SK-N-SH (cell line): ENCODE data around the gene MAST4. TPM values are rescaled to one million over a fixed set of nuclear protein-coding genes. Genes with fewer than 3 reads are reported as not detected.

Source experiments
- CTCF ChIA-PET: fragments of 300-600, 350-600 bp; formaldehyde crosslinking; extraction: SDS; loops from one replicate; lab custom pipeline; 2021; lab: Yijun Ruan, JAX
- POLR2A ChIA-PET: fragments of 350-600 bp; sonication (Branson Sonifier 250); formaldehyde crosslinking; extraction: SDS; loops from one replicate; lab custom pipeline; 2020; ENCODE audit warnings: antibody characterized with exemption, inconsistent platforms; lab: Yijun Ruan, JAX
- DNase-seq: peaks from one replicate; pipeline ENCODE4 v3.0.0; 2012
- H2AFZ ChIP-seq: fragments of 200-600 bp; sonication (generic); 2 replicates; pipeline ENCODE4 v1.8.1; 2016; ENCODE audit warnings: antibody characterized with exemption, mild to moderate bottlenecking, low read depth
- H3F3A ChIP-seq: fragments of 200-600 bp; sonication (generic); replicated peaks from 2 replicates; pipeline ENCODE3; 2016; ENCODE audit warnings: antibody characterized with exemption, mild to moderate bottlenecking; ENCODE audit not compliant: insufficient read depth
- H3K27ac ChIP-seq, 2 experiments: fragments of 200-500 bp in 1 of 2; fragments of 200-600 bp in 1 of 2; sonication (Bioruptor generic) in 1 of 2; sonication (generic), shearing (Covaris generic) in 1 of 2; 2 replicates each; pipeline versions ENCODE4 v1.5.1 to v1.6.1; 2014 to 2016; ENCODE audit warnings: low read depth in 2 of 2, inconsistent platforms in 1 of 2, low read length in 1 of 2, mild to moderate bottlenecking in 1 of 2, mixed read lengths in 1 of 2
- H3K27me3 ChIP-seq: fragments of 200-600 bp; sonication (generic), shearing (Covaris generic); 2 replicates; pipeline ENCODE4 v1.6.1; 2016; ENCODE audit warnings: mixed run types; ENCODE audit not compliant: insufficient read depth
- H3K36me3 ChIP-seq, 2 experiments: fragments of 200-500 bp in 1 of 2; fragments of 200-600 bp in 1 of 2; sonication (Bioruptor generic) in 1 of 2; sonication (generic) in 1 of 2; replicated peaks in 1 of 2; 2 replicates each; pipeline versions ENCODE3 to v1.5.1; 2014 to 2016; ENCODE audit warnings: low read length in 1 of 2, mild to moderate bottlenecking in 1 of 2; ENCODE audit not compliant: insufficient read depth in 2 of 2, control insufficient read depth in 1 of 2
- H3K4me1 ChIP-seq, 2 experiments: fragments of 200-500 bp in 1 of 2; fragments of 200-600 bp in 1 of 2; sonication (Bioruptor generic) in 1 of 2; sonication (generic), shearing (Covaris generic) in 1 of 2; 2 replicates each; pipeline versions ENCODE4 v1.5.1 to v1.6.1; 2014 to 2016; ENCODE audit warnings: low read depth in 1 of 2, low read length in 1 of 2, mixed run types in 1 of 2; ENCODE audit not compliant: insufficient read depth in 2 of 2, control insufficient read depth in 1 of 2
- H3K4me2 ChIP-seq: fragments of 200-600 bp; sonication (generic), shearing (Covaris generic); 2 replicates; pipeline ENCODE4 v1.6.1; 2017; ENCODE audit warnings: mixed run types
- H3K4me3 ChIP-seq, 2 experiments: fragments of 200-500 bp in 1 of 2; fragments of 200-600 bp in 1 of 2; sonication (Bioruptor generic) in 1 of 2; sonication (generic), shearing (Covaris generic) in 1 of 2; 2 replicates each; pipeline versions ENCODE4 v1.5.1 to v1.8.1; 2014 to 2016; ENCODE audit warnings: low read depth in 2 of 2, inconsistent platforms in 1 of 2, low read length in 1 of 2, mild to moderate bottlenecking in 1 of 2, mixed read lengths in 1 of 2, moderate library complexity in 1 of 2
- H3K79me2 ChIP-seq: fragments of 200-600 bp; sonication (generic); 2 replicates; pipeline ENCODE4 v1.8.1; 2017; ENCODE audit warnings: mild to moderate bottlenecking; ENCODE audit not compliant: insufficient read depth
- H3K9ac ChIP-seq: fragments of 200-600 bp; sonication (generic); 2 replicates; pipeline ENCODE4 v1.6.1; 2017; ENCODE audit warnings: mixed run types
- H3K9me2 ChIP-seq: fragments of 200-600 bp; sonication (generic); 2 replicates; pipeline ENCODE4 v1.6.1; 2017; ENCODE audit warnings: mixed run types
- H3K9me3 ChIP-seq: fragments of 200-600 bp; sonication (generic); 2 replicates; pipeline ENCODE4 v1.6.1; 2017; ENCODE audit warnings: mixed run types, mild to moderate bottlenecking, moderate library complexity
- H4K20me1 ChIP-seq: fragments of 200-600 bp; sonication (generic); 2 replicates; pipeline ENCODE4 v1.6.1; 2017; ENCODE audit warnings: mild to moderate bottlenecking, mixed run types; ENCODE audit not compliant: insufficient read depth
- CTCF ChIP-seq: fragments of 200-600 bp; sonication (generic); IDR thresholded peaks from 2 replicates; pipeline ENCODE4 v1.6.1; 2017; ENCODE audit warnings: antibody characterized with exemption, mild to moderate bottlenecking, moderate library complexity
- ELF1 ChIP-seq: IDR thresholded peaks from 2 replicates; pipeline ENCODE4 v1.4.0; 2012
- GABPA ChIP-seq: IDR thresholded peaks from 2 replicates; pipeline ENCODE4 v1.4.0; 2012; ENCODE audit warnings: low read depth, mild to moderate bottlenecking
- POLR2AphosphoS5 ChIP-seq: IDR thresholded peaks from 2 replicates; pipeline ENCODE4 v1.6.1; 2012; ENCODE audit warnings: low read depth, low read length
- RAD21 ChIP-seq: IDR thresholded peaks from 2 replicates; pipeline ENCODE4 v1.6.1; 2012; ENCODE audit warnings: mild to moderate bottlenecking, low read length
- RCOR1 ChIP-seq: fragments of 150-350 bp; IDR thresholded peaks from 2 replicates; pipeline ENCODE4 v1.6.1; 2017; ENCODE audit warnings: antibody characterized with exemption, low read length
- REST ChIP-seq: IDR thresholded peaks from 2 replicates; pipeline ENCODE4 v1.6.1; 2012; ENCODE audit warnings: mild to moderate bottlenecking, low read depth, low read length, moderate library complexity
- RFX5 ChIP-seq: IDR thresholded peaks from 2 replicates; pipeline ENCODE4 v1.6.1; 2012; ENCODE audit warnings: mild to moderate bottlenecking, improper control_type of control experiment, low read length
- SMC3 ChIP-seq: IDR thresholded peaks from 2 replicates; pipeline ENCODE4 v1.6.1; 2012; ENCODE audit warnings: low read depth, low read length, improper control_type of control experiment
- TEAD4 ChIP-seq: IDR thresholded peaks from 2 replicates; pipeline ENCODE4 v1.4.0; 2012; ENCODE audit warnings: mild to moderate bottlenecking, borderline replicate concordance; ENCODE audit not compliant: insufficient read depth
- USF2 ChIP-seq: fragments of 150-350 bp; IDR thresholded peaks from 2 replicates; pipeline ENCODE4 v1.6.1; 2017; ENCODE audit warnings: antibody characterized with exemption, low read length, low read depth, borderline replicate concordance
- ZBTB33 ChIP-seq: IDR thresholded peaks from 2 replicates; pipeline ENCODE4 v1.4.0; 2012; ENCODE audit warnings: low read depth, borderline replicate concordance
- WGBS: methylation state at CpG from one replicate; pipeline ENCODE4 v1.1.6; 2017; ENCODE audit warnings: low lambda C conversion rate; 5-methylcytosine and 5-hydroxymethylcytosine counted together
- polyA plus RNA-seq, 3 experiments: library from polyadenylated mRNA; depleted of rRNA; stranded (reverse); fragments of >200 nt; gene quantifications; 2 replicates each; pipeline ENCODE4 v1.2.3, GENCODE V29; 2012

MAST4 gene
- polyA plus RNA-seq, 1 of the 3 experiments (the other 2 are of a cell fraction), result 2.2 TPM

GRCh38 chr5:67050125-67050524 lies 453.9 kb downstream of the MAST4 start:
- POLR2A ChIA-PET, result no interaction called here
- no peak for TF ChIP-seq ZBTB33
- no peak for TF ChIP-seq RCOR1
- TF ChIP-seq SMC3, result no peak
- TF ChIP-seq USF2, result no peak
- no peak for TF ChIP-seq ELF1
- no peak for TF ChIP-seq POLR2AphosphoS5
- TF ChIP-seq RFX5, result no peak
- TF ChIP-seq REST, result no peak
- TF ChIP-seq TEAD4, result no peak
- no peak for TF ChIP-seq CTCF
- no peak for TF ChIP-seq RAD21
- TF ChIP-seq GABPA, result no peak
- H3F3A ChIP-seq, result no peaks in the 10 kb centered on the region
- no peaks in the 10 kb centered on the region for H4K20me1 ChIP-seq
- no peak overlapping the region for H3K4me3 ChIP-seq
- H3K9me3 ChIP-seq, result no peaks in the 10 kb centered on the region
- H3K36me3 ChIP-seq, result no peaks in the 10 kb centered on the region
- H3K4me2 ChIP-seq, result no peak overlapping the region
- peaks cover 0 to 22% of the 10 kb centered on the region in 2 experiments; a peak in 2 of 4 replicates for H3K4me1 ChIP-seq
- no peaks in the 10 kb centered on the region for H3K9me2 ChIP-seq
- H3K27ac ChIP-seq, result no peak overlapping the region
- no peak overlapping the region for H2AFZ ChIP-seq
- WGBS, result 93% methylated on average over 4 of the region's 4 CpGs
- CTCF ChIA-PET, result interaction anchor here (1.8 kb wide), 1 partner anchor 9 kb away, joined by 4 read pairs; no protein-coding TSS in a partner anchor
- no peak for DNase-seq
- H3K79me2 ChIP-seq, result no peaks in the 10 kb centered on the region
- no peaks in the 10 kb centered on the region for H3K27me3 ChIP-seq
- no peak overlapping the region for H3K9ac ChIP-seq
